Suprapubic skin (tissue), 3 donors: Measurements from ENCODE around the gene PRIM1.

Experiments used
- POLR2A ChIP-seq, 2 donors: fragments of 450-650 bp; IDR thresholded peaks; one replicate each; pipeline ENCODE4 v1.6.1; 2017; ENCODE audit warnings: antibody characterized with exemption in 2 of 2, mild to moderate bottlenecking in 2 of 2, moderate library complexity in 2 of 2
- TF ChIP-seq, protein P1 (sequence below), 2 donors: fragments of 200-600 bp in 1 of 2; fragments of 450-650 bp in 1 of 2; sonication (generic) in 1 of 2; IDR thresholded peaks; one replicate each; pipeline ENCODE4 v1.5.1; 2016 to 2019; ENCODE audit warnings: antibody characterized with exemption in 2 of 2, mild to moderate bottlenecking in 1 of 2, moderate library complexity in 1 of 2

- TF ChIP-seq, protein P1, sequence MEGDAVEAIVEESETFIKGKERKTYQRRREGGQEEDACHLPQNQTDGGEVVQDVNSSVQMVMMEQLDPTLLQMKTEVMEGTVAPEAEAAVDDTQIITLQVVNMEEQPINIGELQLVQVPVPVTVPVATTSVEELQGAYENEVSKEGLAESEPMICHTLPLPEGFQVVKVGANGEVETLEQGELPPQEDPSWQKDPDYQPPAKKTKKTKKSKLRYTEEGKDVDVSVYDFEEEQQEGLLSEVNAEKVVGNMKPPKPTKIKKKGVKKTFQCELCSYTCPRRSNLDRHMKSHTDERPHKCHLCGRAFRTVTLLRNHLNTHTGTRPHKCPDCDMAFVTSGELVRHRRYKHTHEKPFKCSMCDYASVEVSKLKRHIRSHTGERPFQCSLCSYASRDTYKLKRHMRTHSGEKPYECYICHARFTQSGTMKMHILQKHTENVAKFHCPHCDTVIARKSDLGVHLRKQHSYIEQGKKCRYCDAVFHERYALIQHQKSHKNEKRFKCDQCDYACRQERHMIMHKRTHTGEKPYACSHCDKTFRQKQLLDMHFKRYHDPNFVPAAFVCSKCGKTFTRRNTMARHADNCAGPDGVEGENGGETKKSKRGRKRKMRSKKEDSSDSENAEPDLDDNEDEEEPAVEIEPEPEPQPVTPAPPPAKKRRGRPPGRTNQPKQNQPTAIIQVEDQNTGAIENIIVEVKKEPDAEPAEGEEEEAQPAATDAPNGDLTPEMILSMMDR (IDR thresholded peaks at IDR 0.05) = no peak
- TF ChIP-seq POLR2A (IDR thresholded peaks at IDR 0.05) = no peak
These were observed 30.4 kb downstream of the PRIM1 start for GRCh38 chr12:56721721-56722120.
